Neural progenitor cell (in vitro differentiated cells): ENCODE measurements around the gene PRIMPOL.
"Not testable (repeated sequence)": the region's sequence is repeated elsewhere in the genome, so short reads cannot be mapped to it uniquely, and the experiment has no call there.

Source experiments
- EZH2 ChIP-seq: fragments of 200-600 bp; sonication (generic); IDR thresholded peaks from 2 replicates; pipeline ENCODE4 v1.6.1; 2017; ENCODE audit warnings: antibody characterized with exemption, mild to moderate bottlenecking, moderate library complexity
- EZH2phosphoT487 ChIP-seq: fragments of 200-600 bp; sonication (generic); IDR thresholded peaks from 2 replicates; pipeline ENCODE4 v1.6.1; 2017; ENCODE audit warnings: antibody characterized with exemption
- TF ChIP-seq, protein P1 (sequence below): fragments of 200-600 bp; sonication (generic); IDR thresholded peaks from 2 replicates; pipeline ENCODE4 v1.5.1; 2017; ENCODE audit warnings: antibody characterized with exemption, mild to moderate bottlenecking

DNA sequence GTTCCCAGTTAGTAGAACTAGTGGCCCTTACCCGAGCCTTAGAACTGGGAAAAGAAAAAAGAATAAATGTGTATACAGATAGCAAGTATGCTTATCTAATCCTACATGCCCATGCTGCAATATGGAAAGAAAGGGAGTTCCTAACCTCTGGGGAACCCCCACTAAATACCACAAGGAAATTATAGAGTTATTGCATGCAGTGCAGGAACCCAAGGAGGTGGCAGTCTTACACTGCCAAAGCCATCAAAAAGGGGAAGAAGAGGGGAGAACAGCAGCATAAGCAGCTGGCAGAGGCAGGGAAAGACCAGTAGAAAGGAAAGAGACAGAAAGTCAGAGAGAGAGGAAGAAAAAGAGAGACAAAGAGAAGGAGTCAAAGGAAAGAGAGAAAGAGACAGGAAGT is 90.0 kb downstream of the PRIMPOL start:
- TF ChIP-seq, protein P1, sequence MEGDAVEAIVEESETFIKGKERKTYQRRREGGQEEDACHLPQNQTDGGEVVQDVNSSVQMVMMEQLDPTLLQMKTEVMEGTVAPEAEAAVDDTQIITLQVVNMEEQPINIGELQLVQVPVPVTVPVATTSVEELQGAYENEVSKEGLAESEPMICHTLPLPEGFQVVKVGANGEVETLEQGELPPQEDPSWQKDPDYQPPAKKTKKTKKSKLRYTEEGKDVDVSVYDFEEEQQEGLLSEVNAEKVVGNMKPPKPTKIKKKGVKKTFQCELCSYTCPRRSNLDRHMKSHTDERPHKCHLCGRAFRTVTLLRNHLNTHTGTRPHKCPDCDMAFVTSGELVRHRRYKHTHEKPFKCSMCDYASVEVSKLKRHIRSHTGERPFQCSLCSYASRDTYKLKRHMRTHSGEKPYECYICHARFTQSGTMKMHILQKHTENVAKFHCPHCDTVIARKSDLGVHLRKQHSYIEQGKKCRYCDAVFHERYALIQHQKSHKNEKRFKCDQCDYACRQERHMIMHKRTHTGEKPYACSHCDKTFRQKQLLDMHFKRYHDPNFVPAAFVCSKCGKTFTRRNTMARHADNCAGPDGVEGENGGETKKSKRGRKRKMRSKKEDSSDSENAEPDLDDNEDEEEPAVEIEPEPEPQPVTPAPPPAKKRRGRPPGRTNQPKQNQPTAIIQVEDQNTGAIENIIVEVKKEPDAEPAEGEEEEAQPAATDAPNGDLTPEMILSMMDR = not testable (repeated sequence)
- TF ChIP-seq EZH2, EZH2phosphoT487: not testable (repeated sequence)
